22Rv1 (cell line): Measurements from ENCODE around the gene ATP2C2.

Experiments
- H3K27ac ChIP-seq: fragments of 450-650 bp; 2 replicates; pipeline ENCODE4 v1.5.1; 2017
- CTCF ChIP-seq: fragments of 450-650 bp; IDR thresholded peaks from 2 replicates; pipeline ENCODE4 v1.5.1; 2017; ENCODE audit warnings: mild to moderate bottlenecking
- ZFX ChIP-seq: fragments of 450-650 bp; IDR thresholded peaks from 2 replicates; pipeline ENCODE4 v1.6.1; 2017; ENCODE audit warnings: antibody characterized with exemption, borderline replicate concordance

ATP2C2 gene

GRCh38 chr16:84442416-84443145 is 74.2 kb downstream of the ATP2C2 start:
- TF ChIP-seq CTCF (no peak), ZFX (no peak)

GRCh38 chr16:84443166-84443802 is 74.9 kb downstream of the ATP2C2 start:
- H3K27ac ChIP-seq: no peak overlapping the region
- no peak for TF ChIP-seq ZFX
- no peak for TF ChIP-seq CTCF

More at GRCh38 chr16:84442416-84443145, 74.2 kb downstream of the ATP2C2 start:
- no peak overlapping the region for H3K27ac ChIP-seq

- TF ChIP-seq CTCF: no peak
- no peak for TF ChIP-seq ZFX
- no peak overlapping the region for H3K27ac ChIP-seq
Measured at GRCh38 chr16:84444476-84444875, 76.1 kb downstream of the ATP2C2 start.

GRCh38 chr16:84446084-84446483 is 77.7 kb downstream of the ATP2C2 start:
- TF ChIP-seq CTCF (no peak), ZFX (no peak)
- no peak overlapping the region for H3K27ac ChIP-seq

GRCh38 chr16:84446596-84447392 is 78.5 kb downstream of the ATP2C2 start:
- TF ChIP-seq ZFX (no peak), CTCF (no peak)
- no peak overlapping the region for H3K27ac ChIP-seq

GRCh38 chr16:84448444-84448843 is 80.1 kb downstream of the ATP2C2 start:
- TF ChIP-seq ZFX: no peak
- no peak for TF ChIP-seq CTCF
- H3K27ac ChIP-seq: no peak overlapping the region
